Testis (tissue), 2 donors: ENCODE measurements around the gene DPH5.
"Not testable (repeated sequence)": the region's sequence is repeated elsewhere in the genome, so short reads cannot be mapped to it uniquely, and the experiment has no call there.

Source experiments
- CTCF ChIP-seq, 3 experiments: fragments of 450-650 bp in 2 of 3; fragments of 200-600 bp in 1 of 3; sonication (generic) in 1 of 3; IDR thresholded peaks; one replicate each; pipeline ENCODE4 v1.5.1; 2016 to 2019; ENCODE audit warnings: antibody characterized with exemption in 3 of 3, mild to moderate bottlenecking in 2 of 3, moderate library complexity in 1 of 3
- POLR2A ChIP-seq: fragments of 450-650 bp; IDR thresholded peaks from one replicate; pipeline ENCODE4 v1.6.1; 2017; ENCODE audit warnings: antibody characterized with exemption, mild to moderate bottlenecking, moderate library complexity

GRCh38 chr1:101066937-101067335 lies 41.4 kb upstream of the DPH5 start:
- TF ChIP-seq CTCF (IDR thresholded peaks at IDR 0.05); POLR2A: not testable (repeated sequence)
